Cerebellar nuclear complex (tissue), 1 donor: ENCODE results near the gene FABP3.
"Not testable (repeated sequence)": the region's sequence is repeated elsewhere in the genome, so short reads cannot be mapped to it uniquely, and the experiment has no call there.

Experiments
- DNase-seq, 2 experiments: peaks; one replicate each; lab custom pipeline; 2025; lab: John Stamatoyannopoulos, UW

The FABP3 gene

GRCh38 chr1:31398246-31398645 lies 25.4 kb upstream of the FABP3 start:
- DNase-seq, result no peak

DNA sequence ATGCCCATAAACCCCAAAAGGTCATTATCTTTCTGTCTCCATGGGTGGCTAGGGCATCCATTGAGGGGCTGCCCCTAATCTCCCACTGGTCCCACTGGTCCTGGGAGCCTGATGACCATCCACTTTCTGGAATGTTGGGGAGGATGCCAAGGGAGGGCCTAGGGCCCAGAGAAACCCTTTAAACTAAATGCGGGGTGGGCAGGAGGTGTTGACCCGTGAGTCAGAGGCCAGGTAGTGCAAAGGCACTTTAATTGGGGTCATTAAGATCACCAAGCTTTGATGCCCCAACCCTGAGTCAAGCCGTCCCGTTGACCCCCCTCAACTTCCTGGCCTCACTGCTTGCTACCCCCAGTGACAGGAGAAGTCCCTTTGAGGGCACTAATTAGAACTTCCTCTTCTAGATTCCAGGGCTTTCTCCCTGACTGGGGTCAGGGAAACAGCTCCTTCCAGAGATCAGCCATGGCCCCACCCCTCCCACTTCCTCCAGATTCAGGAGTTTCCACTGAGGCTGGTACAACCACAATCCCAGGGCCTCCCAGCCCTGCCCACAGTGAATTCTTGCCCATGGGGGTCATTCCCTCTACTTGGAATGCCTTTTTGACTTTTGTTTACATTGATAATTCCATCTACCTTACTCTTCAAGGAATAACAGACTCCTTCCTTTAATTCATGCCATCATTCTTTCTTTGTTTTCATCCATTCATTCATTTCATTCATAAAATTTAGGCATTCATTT lies 24.7 kb upstream of the FABP3 start:
- DNase-seq, result no peak

DNA sequence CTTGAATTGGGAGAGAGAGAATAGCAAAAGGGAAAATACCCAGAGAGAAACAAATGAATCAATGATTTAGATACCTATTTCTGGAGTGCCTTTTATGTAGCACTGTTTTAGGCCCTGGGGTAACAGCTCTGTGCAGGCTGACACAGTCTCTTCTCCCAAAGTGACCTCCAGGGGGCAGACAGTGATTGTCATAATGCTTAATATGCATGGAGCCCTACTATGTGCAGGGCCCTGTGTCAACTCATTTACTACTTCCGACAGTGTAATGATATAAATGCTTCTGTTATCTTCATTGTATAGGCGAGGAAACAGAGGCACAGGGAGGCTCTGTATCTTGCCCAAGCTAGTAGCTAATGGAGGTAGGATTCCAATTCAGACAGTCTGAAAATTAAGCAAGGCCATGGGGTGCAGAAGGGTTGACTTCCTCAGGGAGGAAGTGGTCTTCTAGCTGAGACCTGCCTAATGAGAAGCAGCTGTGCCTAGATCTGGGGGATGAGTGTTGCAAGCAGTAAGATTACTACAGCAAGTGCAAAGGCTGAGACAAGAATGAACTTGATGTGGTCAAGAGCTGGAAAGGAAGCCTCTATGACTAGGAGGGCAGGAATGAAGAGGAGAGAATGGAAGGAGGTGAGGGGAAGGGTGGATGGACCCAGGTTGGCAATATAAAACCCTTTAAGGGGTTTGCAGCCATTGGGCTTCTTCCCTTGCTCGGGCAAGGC lies 23.9 kb upstream of the FABP3 start:
- no peak for DNase-seq

DNA sequence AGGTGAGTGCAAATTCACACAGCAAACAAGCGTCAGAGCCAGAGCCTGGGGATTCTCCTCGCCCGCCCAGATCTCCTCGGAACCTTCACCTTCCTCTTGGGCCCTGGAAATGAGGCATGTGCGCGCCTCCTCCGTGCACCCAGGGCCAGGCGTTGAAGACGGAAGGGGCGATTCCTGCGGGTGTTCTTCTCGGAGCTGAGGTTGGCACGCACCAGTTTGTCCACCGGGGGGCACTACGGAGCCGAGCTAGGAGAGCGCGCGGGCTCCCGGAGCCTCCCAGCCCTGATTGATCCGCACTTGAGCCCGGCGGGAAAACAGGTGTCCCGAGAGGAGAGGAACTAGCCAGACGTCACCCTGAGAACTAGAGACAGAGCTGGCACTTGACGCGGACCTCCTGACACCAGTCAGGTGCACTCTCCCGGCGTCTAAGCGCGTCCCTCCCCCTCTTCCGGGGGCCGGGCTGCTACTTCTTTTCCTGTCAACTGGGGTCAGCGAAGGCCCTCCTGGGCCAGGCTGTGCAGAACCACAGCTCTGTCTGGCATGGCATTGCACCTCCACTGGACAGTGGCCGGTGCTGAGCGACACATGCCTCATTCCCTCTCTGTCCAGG lies 21.8 kb upstream of the FABP3 start:
- DNase-seq, result peak in 1 of 2 experiments; percentile 5

GRCh38 chr1:31393463-31393862 lies 20.6 kb upstream of the FABP3 start:
- DNase-seq, result no peak

DNA sequence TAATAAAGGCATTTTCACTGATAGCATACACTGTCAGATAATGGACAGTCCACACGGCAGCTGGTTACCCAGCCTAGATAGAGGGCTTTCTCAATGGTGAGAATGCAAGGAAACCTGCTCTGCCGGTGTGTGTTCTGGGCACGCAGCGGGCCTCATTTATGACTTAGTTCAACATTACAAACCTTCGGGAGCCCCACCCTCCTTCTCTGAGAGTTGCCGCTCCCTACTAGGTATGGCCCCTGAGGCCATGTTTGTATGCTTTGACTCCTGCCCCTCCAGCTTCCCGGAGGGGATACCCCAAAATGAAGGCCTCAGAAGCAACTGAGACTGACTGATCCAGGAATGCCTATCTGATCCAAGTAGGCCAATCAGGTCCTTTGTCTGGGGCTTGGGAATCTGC lies 17.2 kb upstream of the FABP3 start:
- no peak for DNase-seq

GRCh38 chr1:31389616-31390015 lies 16.7 kb upstream of the FABP3 start:
- no peak for DNase-seq

DNA sequence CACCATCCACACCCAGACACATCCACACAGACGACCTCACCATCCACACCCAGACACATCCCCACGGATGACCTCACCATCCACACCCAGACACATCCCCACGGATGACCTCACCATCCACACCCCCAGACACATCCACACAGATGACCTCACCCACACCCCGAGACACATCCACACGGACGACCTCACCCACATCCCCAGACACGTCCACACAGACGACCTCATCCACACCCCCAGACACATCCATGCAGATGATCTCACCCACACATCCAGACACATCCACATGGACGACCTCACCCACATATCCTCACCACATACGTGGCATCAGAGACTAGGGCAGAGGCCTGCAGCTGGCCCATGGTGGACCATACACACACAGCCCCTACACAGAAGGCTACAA lies 14.7 kb upstream of the FABP3 start:
- DNase-seq, result no peak

DNA sequence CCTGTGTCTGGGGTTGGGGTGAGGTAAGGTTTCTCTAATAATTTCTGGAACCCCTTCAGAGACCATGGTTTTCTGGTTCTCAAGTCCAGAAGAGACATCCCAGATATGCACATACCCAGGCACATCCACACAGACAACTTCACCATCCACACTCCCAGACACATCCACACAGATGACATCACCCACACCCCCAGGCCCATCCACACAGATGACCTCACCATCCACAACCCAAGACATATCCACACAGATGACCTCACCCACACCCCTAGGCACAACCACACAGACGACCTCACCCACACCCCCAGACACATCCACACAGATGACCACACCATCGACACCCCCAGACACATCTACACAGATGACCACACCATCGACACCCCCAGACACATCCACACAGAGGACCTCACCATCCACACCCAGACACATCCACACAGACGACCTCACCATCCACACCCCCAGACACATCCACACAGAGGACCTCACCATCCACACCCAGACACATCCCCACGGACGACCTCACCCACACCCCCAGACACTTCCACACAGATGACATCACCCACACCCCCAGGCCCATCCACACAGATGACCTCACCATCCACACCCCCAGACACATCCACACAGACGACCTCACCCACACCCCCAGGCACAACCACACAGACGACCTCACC lies 13.8 kb upstream of the FABP3 start:
- DNase-seq, result not testable (repeated sequence)

GRCh38 chr1:31383967-31384366 lies 11.1 kb upstream of the FABP3 start:
- no peak for DNase-seq

DNA sequence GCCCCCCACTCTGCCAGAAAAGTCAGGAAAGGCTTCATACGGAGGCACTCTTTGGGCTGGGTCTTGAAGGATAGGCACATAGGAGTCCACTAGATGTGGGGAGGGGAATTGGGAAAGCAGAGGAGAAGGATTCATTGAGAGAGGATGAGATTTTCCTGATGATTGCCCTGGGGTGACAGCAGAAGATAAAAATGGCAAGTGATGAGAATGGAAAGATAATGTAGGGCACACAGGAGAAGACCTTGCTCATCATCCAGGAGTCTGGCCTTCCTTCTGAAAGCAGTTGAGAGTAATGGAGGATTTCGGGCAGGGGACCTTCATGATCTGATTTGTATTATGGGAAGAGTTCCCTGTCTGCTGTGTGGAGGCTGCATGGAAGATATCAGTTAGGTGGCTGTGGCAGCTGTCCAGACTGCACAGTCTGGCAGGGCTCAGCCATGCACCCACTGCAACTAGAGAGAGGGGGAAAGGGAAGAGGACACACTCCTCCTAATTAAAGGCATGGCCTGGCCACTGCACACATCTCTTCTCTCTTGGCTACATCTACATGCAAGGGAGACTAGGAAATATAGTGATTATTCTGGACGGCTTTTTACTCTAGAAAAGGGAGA lies 9.6 kb upstream of the FABP3 start:
- no peak for DNase-seq

DNA sequence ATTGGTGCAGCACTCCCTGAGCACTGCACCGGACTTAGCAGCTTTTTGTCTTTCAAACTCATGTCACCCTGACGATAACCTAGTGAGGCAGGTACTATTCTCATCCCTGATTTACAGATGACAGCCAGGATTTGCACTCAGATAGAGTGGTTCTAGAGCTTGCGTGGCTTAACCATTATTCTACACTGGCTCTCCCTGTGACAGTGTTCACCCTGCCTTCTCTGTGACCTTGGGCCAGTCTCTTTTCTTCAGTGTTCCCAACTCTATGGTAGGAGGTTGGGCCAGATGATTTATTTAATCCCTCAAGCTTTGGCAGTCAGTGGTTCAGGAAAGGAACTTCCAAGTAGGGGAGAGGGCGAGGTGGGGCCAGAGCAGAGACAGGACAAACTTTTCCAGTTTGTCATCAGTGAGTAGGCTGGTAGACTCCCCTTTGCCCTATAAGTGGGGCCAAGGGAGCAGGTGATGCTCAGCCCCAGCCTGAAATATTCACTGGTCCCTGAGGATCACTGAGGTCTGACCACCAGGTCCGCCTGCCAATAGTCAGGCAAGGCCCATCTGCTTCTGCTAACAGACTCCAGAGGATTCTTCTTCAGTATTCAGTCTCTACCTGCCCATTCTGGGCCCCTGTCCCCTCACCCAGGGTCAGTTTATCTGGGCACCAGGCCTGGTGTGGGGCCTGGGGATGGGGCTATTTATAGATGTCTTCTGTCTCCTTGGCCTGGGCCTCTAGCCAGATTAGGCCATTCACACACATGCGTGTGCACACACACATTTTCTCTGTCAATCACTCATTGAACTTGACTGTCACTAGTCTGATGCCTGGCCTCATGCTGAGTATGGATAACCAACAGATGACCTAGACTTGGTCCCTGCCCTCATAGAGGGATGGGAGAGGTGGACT lies 8.8 kb upstream of the FABP3 start:
- no peak for DNase-seq

GRCh38 chr1:31380181-31380580 lies 7.3 kb upstream of the FABP3 start:
- no peak for DNase-seq

GRCh38 chr1:31378001-31378400 lies 5.1 kb upstream of the FABP3 start:
- DNase-seq, result no peak

- DNase-seq, result no peak
Measured at GRCh38 chr1:31377364-31377863, 4.5 kb upstream of the FABP3 start.

DNA sequence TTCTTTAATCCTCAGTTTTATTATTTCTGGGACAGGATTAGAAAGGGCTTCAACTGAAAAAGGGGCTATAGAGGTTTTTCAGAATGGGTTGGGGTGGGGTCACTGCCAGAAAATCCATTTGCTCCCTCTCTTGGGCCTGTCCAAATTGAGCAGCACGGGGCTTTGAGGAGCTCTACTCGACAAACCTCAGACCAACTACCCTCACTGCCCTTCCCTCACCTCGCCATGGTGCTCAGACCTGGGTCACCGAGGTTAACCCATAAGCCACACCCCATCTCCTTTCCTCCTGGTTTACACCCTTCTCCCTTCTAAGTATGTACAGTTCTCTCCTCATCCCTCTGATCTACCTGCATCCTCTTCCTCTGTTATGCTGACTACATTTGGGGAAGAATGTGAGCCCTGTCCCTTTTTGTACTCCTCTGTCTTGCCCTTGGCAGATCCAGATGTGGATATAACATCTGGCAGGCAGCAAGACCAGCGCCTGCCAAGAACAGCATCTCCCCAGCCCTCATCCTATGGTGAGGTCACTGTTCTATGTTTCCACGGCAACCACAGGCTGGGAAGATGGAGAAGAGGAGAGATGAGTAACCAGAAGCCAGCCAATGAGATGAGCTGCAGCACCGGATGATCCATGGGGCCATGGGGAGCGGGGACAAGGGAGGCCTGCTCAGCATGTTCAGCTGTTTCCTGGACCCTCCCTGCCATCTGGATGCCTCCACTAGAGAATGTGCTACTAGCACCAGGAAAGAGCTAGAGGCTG lies 3.7 kb upstream of the FABP3 start:
- DNase-seq, result peak in 1 of 2 experiments; percentile 21

DNA sequence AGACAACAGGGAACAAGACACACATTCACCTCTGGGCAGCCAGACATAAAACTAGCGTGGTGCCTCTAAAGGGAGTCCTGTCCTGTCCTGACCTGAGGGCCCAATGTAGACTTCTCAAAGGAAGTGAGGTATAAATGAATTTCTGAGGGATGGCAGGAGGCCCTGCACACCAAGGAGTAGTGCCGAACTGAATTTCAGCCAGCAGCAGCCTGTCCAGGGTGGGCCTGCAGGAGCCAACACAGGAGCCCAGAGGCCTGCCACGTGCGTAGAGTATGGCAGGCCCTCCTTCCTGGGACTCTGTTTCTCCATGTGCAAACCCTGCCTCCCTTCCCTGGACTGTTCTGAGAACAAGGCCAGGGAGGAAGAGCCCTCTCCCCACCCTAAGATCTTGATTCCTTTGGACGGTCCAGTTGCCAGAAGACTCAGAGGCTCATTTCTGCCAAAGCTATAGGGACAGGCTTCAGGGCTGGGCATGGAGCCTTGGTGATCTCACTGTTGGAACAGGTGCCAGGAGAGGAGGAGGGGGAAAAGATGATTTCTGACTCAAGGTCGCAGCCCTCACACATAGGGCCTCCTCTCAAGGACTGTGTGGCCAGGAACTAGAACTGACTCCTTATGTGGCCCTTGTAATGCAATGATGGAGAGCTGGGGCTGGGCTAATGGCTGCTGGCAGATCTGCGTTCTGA lies 1.8 kb upstream of the FABP3 start:
- no peak for DNase-seq

- DNase-seq, result no peak
Measured at GRCh38 chr1:31373897-31374486, 1.1 kb upstream of the FABP3 start.

- peak in 1 of 2 experiments; percentile 18 for DNase-seq
Measured at GRCh38 chr1:31372751-31373055, 173 bp downstream of the FABP3 start.
